GM18951 (cell line): ENCODE data around the gene EFHD2.
"Not testable (repeated sequence)": the region's sequence is repeated elsewhere in the genome, so short reads cannot be mapped to it uniquely, and the experiment has no call there.

Source experiments
- POLR2A ChIP-seq: IDR thresholded peaks from 4 replicates; pipeline ENCODE4 v1.6.1; 2011; ENCODE audit warnings: mild to moderate bottlenecking; ENCODE audit not compliant: insufficient read length, insufficient read depth; ENCODE audit errors: extremely low read depth
- in situ Hi-C: fragments of 300-500 bp; cut with MboI; formaldehyde crosslinking; loops from one replicate; pipeline ENCODE4 v1.12.0; 2022; ENCODE audit warnings: low sequenced_read_pairs, mixed read lengths, inconsistent platforms; ENCODE audit not compliant: unreplicated experiment

EFHD2 gene

GRCh38 chr1:15449567-15449966 is 39.9 kb downstream of the EFHD2 start:
- no peak for TF ChIP-seq POLR2A

DNA sequence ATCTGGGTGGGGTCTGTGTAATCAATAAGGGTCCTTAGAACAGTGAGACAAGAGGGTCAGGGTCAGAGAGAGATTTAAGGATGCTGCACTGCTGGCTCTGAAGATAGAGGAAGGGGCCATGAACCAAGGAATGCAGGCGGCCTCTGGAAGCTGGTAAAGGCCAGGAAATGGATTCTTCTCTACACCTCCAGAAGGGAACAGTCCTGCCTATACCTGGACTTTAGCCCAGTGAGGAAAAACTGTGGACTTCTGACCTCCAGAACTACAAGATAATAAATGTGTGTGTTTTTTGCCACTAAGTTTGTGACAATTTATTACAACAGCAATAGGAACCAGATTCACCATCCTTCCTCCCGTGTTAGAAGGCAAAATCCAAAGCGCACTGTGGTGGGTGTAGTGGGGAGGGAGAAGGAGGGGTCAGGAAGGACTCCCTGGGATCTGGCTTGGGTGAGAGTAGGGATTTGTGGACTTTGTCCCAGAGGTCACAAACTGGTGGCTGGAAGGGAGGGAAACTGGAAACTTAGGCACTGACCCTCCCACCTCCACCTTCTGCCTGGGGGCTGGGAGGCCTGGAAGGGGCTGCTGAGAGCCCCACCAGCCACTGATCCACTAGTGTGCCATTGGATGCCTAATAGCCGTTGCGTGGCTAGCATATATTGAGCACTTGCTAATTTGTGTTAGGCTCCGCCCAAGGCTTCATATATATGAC is 41.5 kb downstream of the EFHD2 start:
- TF ChIP-seq POLR2A = no peak
- in situ Hi-C loops = no loop called here

More at GRCh38 chr1:15449567-15449966, 39.9 kb downstream of the EFHD2 start:
- in situ Hi-C loops = no loop called here

DNA sequence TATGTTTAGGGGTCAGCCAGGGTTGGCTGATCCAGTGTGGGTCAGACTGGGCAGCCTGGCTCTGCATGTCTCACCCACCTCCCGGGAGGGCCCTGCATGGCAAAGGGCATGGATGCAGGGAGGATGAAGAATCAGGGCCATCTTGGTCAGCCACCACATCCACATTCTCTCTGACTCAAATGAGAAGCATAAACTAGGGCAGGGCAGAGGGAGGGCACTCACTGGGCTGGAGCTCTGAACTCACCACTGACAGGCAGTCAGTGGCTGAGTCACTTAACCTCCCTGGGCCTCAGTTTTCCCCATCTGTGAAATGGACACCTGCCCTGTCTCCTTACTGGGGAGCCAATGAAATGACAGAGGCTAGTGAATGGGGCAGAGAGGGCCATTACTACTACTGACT is 42.5 kb downstream of the EFHD2 start:
- no peak for TF ChIP-seq POLR2A
- in situ Hi-C loops = no loop called here

DNA sequence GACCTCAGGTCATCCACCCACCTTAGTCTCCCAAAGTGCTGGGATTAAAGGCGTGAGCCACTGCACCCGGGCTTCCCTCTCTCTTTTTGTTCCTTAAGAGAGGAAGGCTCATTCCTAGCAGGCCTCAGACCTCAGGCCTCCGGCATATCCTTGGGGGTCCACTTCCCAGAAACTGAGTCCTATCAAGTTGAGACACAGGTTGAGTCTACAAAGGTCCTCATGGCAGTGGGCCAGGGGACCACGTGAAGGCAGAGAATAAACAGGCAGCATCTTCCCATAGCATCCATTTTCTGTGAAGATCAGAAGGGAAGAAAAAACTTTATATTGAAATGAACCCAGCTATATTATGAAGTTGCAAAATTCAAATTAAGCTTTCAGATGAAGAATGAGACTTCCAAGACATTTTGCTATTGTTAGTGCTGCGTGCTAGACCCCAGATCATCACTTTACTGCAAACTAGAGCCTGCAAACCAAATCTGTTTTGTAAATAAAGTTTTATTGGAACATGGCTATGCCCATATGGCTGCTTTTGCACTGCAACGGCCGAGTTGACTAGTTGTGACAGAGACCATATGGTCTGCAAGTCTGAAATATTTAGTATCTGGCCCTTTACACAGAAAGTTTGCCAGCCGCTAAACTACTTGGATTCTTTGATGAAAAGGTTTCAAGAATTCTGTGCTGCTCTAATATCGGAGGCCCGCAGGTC is 43.3 kb downstream of the EFHD2 start:
- TF ChIP-seq POLR2A = no peak

GRCh38 chr1:15453734-15454133 is 44.0 kb downstream of the EFHD2 start:
- in situ Hi-C loops = no loop called here
- no peak for TF ChIP-seq POLR2A

More for the DNA sequence above, 43.3 kb downstream of the EFHD2 start:
- in situ Hi-C loops = no loop called here

GRCh38 chr1:15454256-15454655 is 44.6 kb downstream of the EFHD2 start:
- in situ Hi-C loops = no loop called here
- TF ChIP-seq POLR2A = no peak

DNA sequence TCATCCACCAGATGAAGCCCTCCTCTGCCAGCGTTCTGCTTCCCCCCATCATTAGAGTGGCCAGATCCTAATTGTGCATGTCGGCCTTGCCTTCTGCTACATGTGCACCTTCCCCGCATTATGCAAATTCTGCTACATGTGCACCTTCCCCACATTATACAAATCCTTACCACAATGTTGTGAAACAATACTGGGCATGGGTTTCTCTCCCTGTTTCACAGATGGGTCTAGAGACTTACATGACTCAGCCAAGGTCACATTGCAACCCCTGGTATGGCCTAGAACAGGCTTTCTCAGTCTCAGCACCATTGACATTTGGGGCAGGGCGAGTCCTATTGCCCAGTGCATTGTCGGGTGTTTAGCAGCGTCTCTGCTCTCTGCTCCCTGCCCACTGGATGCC is 45.8 kb downstream of the EFHD2 start:
- no peak for TF ChIP-seq POLR2A
- in situ Hi-C loops = no loop called here

DNA sequence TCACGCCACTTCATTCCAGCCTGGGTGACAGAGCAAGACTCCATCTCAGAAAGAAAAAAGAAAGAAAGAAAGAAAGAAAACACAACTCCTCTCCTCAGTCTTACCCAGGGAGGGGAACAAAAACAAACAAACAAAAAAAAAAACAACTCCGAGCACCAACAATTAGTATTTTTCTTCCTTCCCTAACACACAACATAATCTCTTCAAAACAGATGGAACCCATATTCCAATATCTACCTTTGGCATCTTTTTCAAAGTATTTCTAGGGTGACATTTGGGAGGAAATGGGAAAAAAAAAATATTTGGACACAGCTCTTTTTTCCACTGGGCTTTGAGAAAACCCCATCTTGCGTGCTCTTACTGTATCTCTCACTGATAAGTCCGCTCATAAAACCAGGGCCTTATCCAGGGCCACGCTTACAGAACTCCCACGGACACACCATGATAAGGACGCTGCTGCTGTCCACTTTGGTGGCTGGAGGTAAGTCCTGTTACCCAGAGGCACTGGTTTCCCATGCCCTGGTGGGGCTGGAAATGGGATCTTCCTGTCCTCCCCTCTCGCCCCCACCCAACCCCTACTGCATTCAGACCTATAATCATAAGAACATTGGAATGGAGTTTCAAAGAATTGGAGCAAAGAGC is 46.7 kb downstream of the EFHD2 start, which contains the start of gene CELA2A:
Gene CELA2A, plus strand, starts transcription at position 420 of the 642 bp plus-strand sequence. Its CDS starts 22 bp downstream, at position 442.
- no peak for TF ChIP-seq POLR2A
- in situ Hi-C loops = no loop called here

DNA sequence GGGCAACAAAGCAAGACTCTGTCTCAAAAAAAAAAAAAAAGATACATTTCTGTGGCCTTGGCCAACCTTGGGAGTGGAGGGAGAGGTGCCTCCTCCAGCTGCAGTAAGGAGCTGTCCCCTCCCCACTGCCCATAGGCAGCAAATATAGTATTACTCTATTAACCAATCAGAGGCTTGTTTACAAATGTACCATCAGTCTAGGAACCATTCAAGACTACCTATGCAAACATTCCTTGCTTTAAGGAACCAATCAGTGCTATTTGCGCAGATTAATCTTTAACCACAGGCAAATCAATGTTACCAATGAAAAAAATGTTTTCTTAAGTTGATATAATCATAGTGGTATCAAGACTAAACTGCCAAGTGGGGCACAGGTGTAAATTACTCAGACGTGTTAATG is 47.9 kb downstream of the EFHD2 start:
- TF ChIP-seq POLR2A = no peak

GRCh38 chr1:15458388-15458787 is 48.7 kb downstream of the EFHD2 start:
- in situ Hi-C loops = not testable (repeated sequence)

More for the DNA sequence above, 47.9 kb downstream of the EFHD2 start:
- in situ Hi-C loops = no loop called here

GRCh38 chr1:15459771-15460707 is 50.4 kb downstream of the EFHD2 start:
- in situ Hi-C loops = no loop called here
- no peak for TF ChIP-seq POLR2A

GRCh38 chr1:15460708-15461095 is 51.0 kb downstream of the EFHD2 start:
- no peak for TF ChIP-seq POLR2A
- in situ Hi-C loops = no loop called here

GRCh38 chr1:15463064-15463800 is 53.5 kb downstream of the EFHD2 start:
- in situ Hi-C loops = not testable (repeated sequence)

DNA sequence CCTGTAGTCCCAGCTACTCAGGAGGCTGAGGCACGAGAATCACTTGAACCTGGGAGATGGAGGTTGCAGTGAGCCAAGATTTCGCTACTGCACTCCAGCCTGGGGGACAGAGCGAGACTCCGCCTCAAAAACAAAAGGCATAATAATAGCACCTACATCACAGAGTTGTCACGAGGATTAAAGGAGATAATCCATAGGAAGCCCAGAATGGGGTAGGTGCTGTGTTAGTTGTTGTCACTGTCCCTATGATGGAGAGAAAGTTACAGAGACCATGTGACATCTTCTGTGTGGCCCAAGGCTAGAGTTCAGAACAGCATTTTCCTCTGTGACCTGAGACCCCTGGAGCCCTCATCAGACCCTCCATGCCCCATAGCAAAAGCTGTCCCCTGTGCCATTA is 54.2 kb downstream of the EFHD2 start:
- in situ Hi-C loops = not testable (repeated sequence)
